Fibroblast of skin of right biceps (primary cell): ENCODE results near the gene TMEM213.
A peak's percentile ranks its signal among the peaks of the same experiment; 100 is the strongest.

Source experiments
- DNase-seq: peaks from one replicate; pipeline ENCODE4 v3.0.0-alpha.2; 2013

Gene TMEM213

GRCh38 chr7:138843632-138844580 lies 46.1 kb downstream of the TMEM213 start:
- DNase-seq, result no peak

- no peak for DNase-seq
Observed at GRCh38 chr7:138845711-138846110, 47.9 kb downstream of the TMEM213 start.

DNA sequence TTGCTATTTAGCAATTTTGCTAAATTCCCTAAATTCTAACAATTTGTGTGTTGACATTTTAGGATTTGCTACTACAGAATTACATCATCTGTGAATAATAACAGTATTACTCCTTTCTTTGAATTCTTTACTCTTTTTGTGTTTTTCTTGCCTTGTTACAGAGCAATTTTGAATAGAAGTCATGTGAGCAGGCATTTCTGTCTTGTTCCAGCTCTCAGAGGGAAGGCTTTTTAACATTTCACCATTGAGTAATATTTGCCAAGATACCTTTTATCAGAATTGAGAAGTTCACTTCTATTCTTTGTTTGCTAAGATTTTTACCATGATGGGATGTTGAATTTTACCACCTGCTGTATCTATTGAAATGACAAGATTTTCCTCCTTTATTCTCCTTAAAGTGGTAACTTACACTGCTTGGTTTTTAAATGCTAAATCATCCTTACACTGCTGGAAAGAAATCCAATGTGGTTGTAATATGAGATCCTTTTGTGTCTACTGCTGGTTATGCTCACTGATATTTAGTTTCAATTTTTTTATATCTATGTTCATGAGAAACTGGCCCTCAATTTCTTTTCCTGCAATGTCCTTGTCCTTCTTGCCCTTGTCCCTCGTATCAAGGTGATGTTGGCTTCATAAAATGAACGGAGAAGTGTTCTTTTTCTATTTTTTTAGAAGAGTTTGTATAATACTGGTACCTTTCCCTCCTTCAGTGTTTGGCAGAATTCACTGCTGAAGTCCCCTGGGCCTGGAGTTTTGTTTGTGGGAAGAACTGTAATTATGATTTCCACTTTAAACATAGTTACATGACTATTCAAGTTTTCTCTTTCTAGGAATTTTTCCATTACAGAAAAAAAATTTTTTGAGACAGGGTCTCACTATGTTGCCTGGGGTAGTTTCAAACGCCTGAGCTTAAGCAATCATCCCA lies 50.5 kb downstream of the TMEM213 start:
- DNase-seq, result no peak

GRCh38 chr7:138849701-138850100 lies 51.9 kb downstream of the TMEM213 start:
- no peak for DNase-seq

GRCh38 chr7:138852469-138852868 lies 54.7 kb downstream of the TMEM213 start:
- no peak for DNase-seq

GRCh38 chr7:138853448-138853847 lies 55.7 kb downstream of the TMEM213 start:
- DNase-seq, result no peak

DNA sequence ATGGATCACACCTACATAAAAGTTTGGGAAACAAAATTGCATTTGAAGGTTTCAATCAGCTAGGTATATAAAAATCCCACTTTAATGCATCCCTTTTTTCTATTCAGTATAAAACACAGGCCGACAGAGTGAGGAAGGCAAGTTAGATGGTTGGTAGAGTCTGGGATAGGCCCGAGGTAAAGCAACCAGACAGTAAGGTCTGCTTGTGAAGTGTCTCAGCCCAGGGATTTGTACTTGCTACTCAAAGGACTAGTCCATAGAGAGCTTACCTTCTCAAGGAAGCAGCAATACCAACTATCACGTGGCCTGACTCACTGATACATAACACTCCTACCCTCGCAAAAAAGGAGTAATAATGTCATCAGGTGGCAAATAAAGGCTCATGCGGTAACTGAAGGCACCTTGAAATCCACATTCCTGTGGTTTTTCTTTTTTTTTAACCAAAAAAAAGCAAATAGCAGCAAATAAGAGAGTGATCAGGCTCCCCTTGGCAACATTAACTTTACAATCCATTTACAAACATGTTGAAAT lies 56.4 kb downstream of the TMEM213 start:
- DNase-seq, result no peak

DNA sequence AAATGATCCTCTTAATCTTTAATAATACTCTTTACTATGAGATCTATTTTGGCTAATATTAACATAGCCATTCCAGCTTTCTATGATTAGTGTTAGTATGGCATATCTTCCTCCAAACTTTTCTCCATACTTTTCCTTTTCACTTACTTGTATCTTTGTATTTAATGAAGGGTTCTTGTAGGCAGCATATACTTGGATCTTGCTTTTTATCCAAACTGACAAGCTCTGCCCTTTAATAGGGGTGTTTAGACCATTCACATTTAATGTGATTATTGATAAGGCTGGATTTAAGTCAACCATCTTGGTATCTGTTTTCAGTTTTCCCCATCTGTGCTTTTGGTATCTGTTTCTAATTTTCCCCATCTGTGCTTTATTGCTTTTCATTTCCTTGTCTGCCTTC lies 59.9 kb downstream of the TMEM213 start:
- no peak for DNase-seq

- no peak for DNase-seq
Observed at GRCh38 chr7:138861051-138861450, 63.3 kb downstream of the TMEM213 start.

GRCh38 chr7:138863931-138864330 lies 66.1 kb downstream of the TMEM213 start:
- no peak for DNase-seq

- DNase-seq, result peak; percentile 82
Observed at GRCh38 chr7:138864667-138865066, 66.9 kb downstream of the TMEM213 start.

DNA sequence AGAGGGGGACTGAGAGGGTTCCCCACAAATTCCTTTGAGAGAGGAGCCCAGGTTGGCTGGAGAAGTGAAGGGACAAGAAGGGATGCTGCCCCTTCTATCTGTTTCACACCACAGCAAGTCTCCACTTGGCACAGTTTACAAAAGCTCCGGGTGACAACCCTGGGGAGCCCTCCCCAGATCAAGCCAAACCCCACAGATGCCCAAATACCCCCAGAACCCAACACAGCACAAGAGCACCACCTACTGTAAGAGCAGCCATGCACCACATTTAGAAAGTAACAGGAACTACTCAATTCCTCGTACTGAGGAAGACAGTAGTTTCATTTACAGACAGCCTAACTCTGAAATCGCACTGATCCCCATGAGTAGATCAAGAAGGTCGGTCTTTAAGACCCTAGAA lies 68.0 kb downstream of the TMEM213 start:
- DNase-seq, result no peak

- no peak for DNase-seq
Observed at GRCh38 chr7:138866353-138866752, 68.6 kb downstream of the TMEM213 start.

GRCh38 chr7:138867744-138868143 lies 70.0 kb downstream of the TMEM213 start:
- no peak for DNase-seq

- no peak for DNase-seq
Observed at GRCh38 chr7:138868711-138869110, 70.9 kb downstream of the TMEM213 start.

- DNase-seq, result no peak
Observed at GRCh38 chr7:138869353-138869752, 71.6 kb downstream of the TMEM213 start.

DNA sequence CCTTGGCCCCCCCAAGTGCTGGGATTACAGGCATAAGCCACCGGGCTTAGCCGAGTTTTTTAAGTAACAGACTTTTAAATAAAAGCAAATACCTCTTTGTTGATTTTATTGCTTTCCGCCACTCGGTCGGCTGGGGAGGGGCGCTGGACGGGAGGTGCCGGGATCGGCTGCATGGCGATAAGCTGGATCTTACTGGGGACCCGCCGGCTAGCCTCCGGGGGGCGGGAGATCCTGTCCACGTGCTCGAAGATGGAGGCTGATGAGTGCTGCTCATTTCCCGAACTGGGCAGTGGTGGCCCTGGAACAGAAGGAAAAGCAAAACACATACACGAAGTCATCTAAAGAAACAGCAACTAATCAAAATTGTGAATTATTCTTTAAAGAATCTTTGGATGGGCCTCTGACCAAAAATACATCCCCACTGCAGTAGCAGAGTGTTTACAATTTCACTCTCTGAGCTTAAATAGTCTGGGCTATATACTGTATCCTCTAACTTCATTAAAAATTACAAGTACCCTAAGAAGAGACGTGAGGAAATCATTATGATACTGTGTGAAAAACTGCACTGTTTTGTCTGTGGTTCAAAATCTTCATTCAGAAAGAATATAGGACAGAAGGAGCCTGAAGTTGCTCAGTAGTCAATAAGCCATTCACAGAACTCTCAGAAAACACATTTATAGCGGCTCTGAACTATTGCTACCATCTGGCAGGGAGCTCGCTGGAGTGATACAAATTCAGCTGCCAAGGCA lies 73.4 kb downstream of the TMEM213 start:
- no peak for DNase-seq

GRCh38 chr7:138871814-138872090 lies 74.0 kb downstream of the TMEM213 start:
- DNase-seq, result no peak

DNA sequence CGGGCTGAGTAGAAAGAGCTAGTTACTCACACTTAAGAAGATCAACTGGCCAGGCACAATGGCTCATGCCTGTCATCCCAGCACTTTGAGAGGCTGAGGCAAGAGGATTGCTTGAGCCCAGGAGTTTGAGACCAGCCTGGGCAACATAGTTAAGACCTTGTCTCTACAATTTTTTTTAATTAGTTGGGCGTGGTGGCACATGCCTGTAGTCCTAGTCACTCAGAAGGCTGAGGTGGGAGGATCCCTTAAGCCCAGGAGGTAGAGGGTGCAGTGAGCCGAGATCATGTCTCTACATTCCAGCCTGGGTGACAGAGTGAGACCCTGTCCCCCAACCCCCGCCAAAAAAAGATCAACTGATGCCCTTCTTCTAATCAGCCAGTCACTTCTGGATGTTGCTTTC lies 74.8 kb downstream of the TMEM213 start:
- DNase-seq, result peak; percentile 45

DNA sequence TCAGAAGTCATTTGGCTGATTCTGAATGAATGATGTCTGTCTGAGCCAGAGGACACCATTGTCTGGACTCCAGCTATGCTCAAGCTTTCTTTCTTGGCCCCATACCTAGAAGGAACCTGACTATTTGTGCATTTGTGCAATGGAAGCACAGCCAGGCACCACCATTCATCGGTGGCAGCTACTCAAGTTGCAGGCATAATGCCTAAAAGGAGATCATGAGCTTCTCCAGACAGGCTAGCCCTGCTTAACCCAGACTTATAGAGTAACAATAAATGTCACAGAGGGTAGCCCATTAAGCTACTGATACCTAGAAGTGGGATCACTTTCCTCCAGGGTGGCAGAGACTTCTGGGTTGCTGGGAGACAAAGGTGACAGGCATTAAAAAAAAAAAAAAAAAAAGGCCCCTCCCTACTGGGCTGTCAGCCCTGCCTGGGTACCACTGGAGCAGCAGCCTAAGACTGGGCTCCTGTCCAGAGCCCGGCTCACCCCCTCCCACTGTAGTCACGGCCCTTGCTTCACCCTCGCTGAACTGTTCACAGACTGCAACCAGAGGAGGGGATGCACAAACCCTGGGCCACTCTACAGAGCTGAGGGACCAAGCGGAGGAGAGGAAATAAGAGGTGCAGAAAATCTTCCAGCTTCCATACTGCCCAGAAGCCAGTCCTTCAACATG lies 75.6 kb downstream of the TMEM213 start:
- no peak for DNase-seq

DNA sequence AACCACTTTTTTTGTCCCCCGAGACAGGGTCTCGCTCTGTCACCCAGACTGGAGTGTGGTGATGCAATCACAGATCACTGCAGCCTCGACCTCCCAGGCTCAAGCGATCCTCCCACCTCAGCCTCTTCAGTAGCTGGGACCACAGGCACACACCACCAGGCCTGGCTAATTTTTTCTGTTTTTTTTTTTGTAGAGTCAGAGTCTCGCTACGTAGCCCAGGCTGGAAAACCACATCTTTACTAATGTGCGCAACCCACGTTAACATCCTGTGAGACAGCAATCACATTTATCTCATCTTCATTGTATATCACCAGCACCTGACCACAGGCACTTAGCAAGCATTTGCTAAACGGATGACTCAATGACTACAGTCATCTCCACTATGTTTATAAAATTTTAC lies 78.0 kb downstream of the TMEM213 start:
- peak; percentile 91 for DNase-seq

DNA sequence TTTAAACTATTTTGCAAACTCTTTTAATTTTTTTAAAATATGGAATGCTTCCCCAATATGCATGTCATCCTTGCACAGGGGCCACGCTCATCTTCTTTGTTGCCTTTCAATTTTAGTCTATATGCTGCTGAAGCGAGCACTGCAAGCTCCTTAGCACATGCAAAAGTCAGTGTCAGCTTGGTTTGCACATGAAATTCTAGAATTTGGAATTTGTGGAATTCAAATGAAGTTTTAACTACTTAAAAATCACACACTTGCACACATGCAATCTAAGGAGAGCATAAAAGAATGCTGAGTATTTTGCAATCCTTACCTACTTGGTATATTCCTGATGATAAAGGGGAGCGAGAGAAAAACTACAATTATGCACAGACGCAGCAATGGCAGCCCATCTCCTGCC lies 78.5 kb downstream of the TMEM213 start:
- peak; percentile 24 for DNase-seq
